ENCODE measurements around the gene SCMH1.

GRCh38 chr1:41242342-41243078 lies 404 bp upstream of the SCMH1 start:
- TF ChIP-seq CTCF (IDR thresholded peaks at IDR 0.05; ENCODE audit: insufficient read depth, low read length, poor library complexity, severe bottlenecking), result no peak
- no peak for TF ChIP-seq EZH2phosphoT487 (conservative IDR thresholded peaks at IDR 0.05; ENCODE audit: low read length)
